H9 (cell line): ENCODE data around the gene METTL1. TPM values are rescaled to one million over a fixed set of nuclear protein-coding genes. Genes with fewer than 3 reads are reported as not detected.
A peak's percentile ranks its signal among the peaks of the same experiment; 100 is the strongest.

Experiments used
- DNase-seq: peaks from one replicate; pipeline ENCODE4 v3.0.0-alpha.2; 2017
- H2AFZ ChIP-seq: one replicate; pipeline ENCODE4 v1.6.1; 2013; ENCODE audit warnings: mild to moderate bottlenecking, low read length, control low read depth, moderate library complexity
- H2AK5ac ChIP-seq: 2 replicates; pipeline ENCODE4 v1.6.1; 2013; ENCODE audit warnings: low read length, control low read depth, mixed read lengths; ENCODE audit not compliant: insufficient read length
- H2BK120ac ChIP-seq: one replicate; pipeline ENCODE4 v1.6.1; 2013; ENCODE audit warnings: low read depth, mild to moderate bottlenecking, low read length, control low read depth, inconsistent platforms; ENCODE audit not compliant: poor library complexity, severe bottlenecking
- H2BK12ac ChIP-seq: 2 replicates; pipeline ENCODE4 v1.6.1; 2013; ENCODE audit warnings: low read length, control low read depth, mixed read lengths, low read depth; ENCODE audit not compliant: insufficient read length
- H2BK15ac ChIP-seq: 2 replicates; pipeline ENCODE4 v1.6.1; 2013; ENCODE audit warnings: low read depth, low read length, control low read depth
- H2BK20ac ChIP-seq: one replicate; pipeline ENCODE4 v1.6.1; 2013; ENCODE audit warnings: low read depth, mild to moderate bottlenecking, low read length, control low read depth, inconsistent platforms; ENCODE audit not compliant: poor library complexity, severe bottlenecking
- H2BK5ac ChIP-seq: 2 replicates; pipeline ENCODE4 v1.6.1; 2013; ENCODE audit warnings: low read length, control low read depth, mixed read lengths; ENCODE audit not compliant: insufficient read length
- H3K14ac ChIP-seq: 2 replicates; pipeline ENCODE4 v1.6.1; 2013; ENCODE audit warnings: low read length, control low read depth; ENCODE audit not compliant: insufficient read depth
- H3K18ac ChIP-seq: 2 replicates; pipeline ENCODE4 v1.6.1; 2013; ENCODE audit warnings: low read depth, mild to moderate bottlenecking, mixed read lengths, low read length, control low read depth; ENCODE audit not compliant: insufficient read length
- H3K23ac ChIP-seq: 2 replicates; pipeline ENCODE4 v1.6.1; 2013; ENCODE audit warnings: low read length, control low read depth, mixed read lengths, low read depth; ENCODE audit not compliant: insufficient read length
- H3K23me2 ChIP-seq: 2 replicates; pipeline ENCODE4 v1.6.1; 2013; ENCODE audit warnings: low read depth, mild to moderate bottlenecking, mixed read lengths, low read length, control low read depth; ENCODE audit not compliant: insufficient read length, poor library complexity, severe bottlenecking
- H3K27ac ChIP-seq: 2 replicates; pipeline ENCODE4 v1.5.1; 2013; ENCODE audit warnings: low read length, control low read depth, mixed read lengths, low read depth; ENCODE audit not compliant: insufficient read length
- H3K27me3 ChIP-seq: 2 replicates; pipeline ENCODE4 v1.6.1; 2013; ENCODE audit warnings: low read length, control low read depth, inconsistent platforms; ENCODE audit not compliant: insufficient read depth
- H3K4ac ChIP-seq: 2 replicates; pipeline ENCODE4 v1.6.1; 2013; ENCODE audit warnings: low read depth, mild to moderate bottlenecking, control low read depth, inconsistent platforms, low read length, moderate library complexity
- H3K4me1 ChIP-seq: 2 replicates; pipeline ENCODE4 v1.6.1; 2013; ENCODE audit warnings: low read length, control low read depth, inconsistent platforms; ENCODE audit not compliant: insufficient read depth
- H3K4me2 ChIP-seq: 2 replicates; pipeline ENCODE4 v1.6.1; 2013; ENCODE audit warnings: low read length, control low read depth, mixed read lengths; ENCODE audit not compliant: insufficient read length, insufficient read depth
- H3K56ac ChIP-seq: 2 replicates; pipeline ENCODE4 v1.6.1; 2013; ENCODE audit warnings: low read depth, mild to moderate bottlenecking, mixed read lengths, low read length, control low read depth; ENCODE audit not compliant: insufficient read length
- H3K79me1 ChIP-seq: 2 replicates; pipeline ENCODE4 v1.6.1; 2013; ENCODE audit warnings: low read depth, mild to moderate bottlenecking, moderate library complexity, low read length, control low read depth, inconsistent platforms; ENCODE audit not compliant: insufficient read depth, poor library complexity, severe bottlenecking
- H3K79me2 ChIP-seq: 2 replicates; pipeline ENCODE4 v1.6.1; 2013; ENCODE audit warnings: low read length, control low read depth, inconsistent platforms; ENCODE audit not compliant: insufficient read depth
- H3K9ac ChIP-seq: 2 replicates; pipeline ENCODE4 v1.6.1; 2013; ENCODE audit warnings: low read length, control low read depth, mixed read lengths; ENCODE audit not compliant: insufficient read length; ENCODE audit errors: extremely low read depth
- H3K9me3 ChIP-seq: one replicate; pipeline ENCODE4 v1.6.1; 2013; ENCODE audit warnings: low read depth, low read length, inconsistent platforms; ENCODE audit not compliant: control insufficient read depth
- H3T11ph ChIP-seq: one replicate; pipeline ENCODE4 v1.6.1; 2013; ENCODE audit warnings: mild to moderate bottlenecking, low read length, control low read depth, inconsistent platforms
- H4K20me1 ChIP-seq: one replicate; pipeline ENCODE4 v1.6.1; 2013; ENCODE audit not compliant: control insufficient read depth, insufficient read length, insufficient read depth
- H4K5ac ChIP-seq: 2 replicates; pipeline ENCODE4 v1.6.1; 2013; ENCODE audit warnings: low read depth, mild to moderate bottlenecking, mixed read lengths, low read length, control low read depth; ENCODE audit not compliant: insufficient read length
- H4K8ac ChIP-seq: replicated peaks from 2 replicates; pipeline ENCODE4 v1.6.1; 2013; ENCODE audit warnings: low read length, control low read depth, mixed read lengths, low read depth; ENCODE audit not compliant: insufficient read length
- H4K91ac ChIP-seq: 2 replicates; pipeline ENCODE4 v1.6.1; 2013; ENCODE audit warnings: low read depth, mild to moderate bottlenecking, moderate library complexity, mixed read lengths, low read length, control low read depth; ENCODE audit not compliant: insufficient read length
- H3K27ac Mint-ChIP-seq, 3 experiments: 2 replicates in 2 of 3; 3 replicates in 1 of 3; pipeline ENCODE4 v1.8.0; 2020 to 2021; ENCODE audit warnings: mixed read lengths in 3 of 3, mild to moderate bottlenecking in 1 of 3, moderate library complexity in 1 of 3
- H3K27me3 Mint-ChIP-seq: 2 replicates; pipeline ENCODE4 v1.8.0; 2021; ENCODE audit warnings: low read depth, mild to moderate bottlenecking, moderate library complexity, mixed read lengths
- H3K36me3 Mint-ChIP-seq, 3 experiments: 2 replicates in 2 of 3; 3 replicates in 1 of 3; pipeline ENCODE4 v1.8.0; 2020 to 2021; ENCODE audit warnings: low read depth in 3 of 3, mixed read lengths in 3 of 3; ENCODE audit not compliant: insufficient read depth in 1 of 3
- H3K4me1 Mint-ChIP-seq, 2 experiments: 2 replicates each; pipeline ENCODE4 v1.8.0; 2020; ENCODE audit warnings: mixed read lengths in 2 of 2
- H3K4me3 Mint-ChIP-seq, 2 experiments: 2 replicates in 1 of 2; 3 replicates in 1 of 2; pipeline ENCODE4 v1.8.0; 2020 to 2021; ENCODE audit warnings: mild to moderate bottlenecking in 2 of 2, mixed read lengths in 2 of 2, moderate library complexity in 1 of 2
- H3K9me3 Mint-ChIP-seq, 2 experiments: 2 replicates in 1 of 2; 3 replicates in 1 of 2; pipeline ENCODE4 v1.8.0; 2020; ENCODE audit warnings: mild to moderate bottlenecking in 2 of 2, mixed read lengths in 2 of 2, moderate library complexity in 1 of 2
- WGBS: extraction: QIAGEN DNeasy Blood & Tissue Kit; methylation state at CpG from one replicate; pipeline ENCODE4 v1.1.7; 2013; ENCODE audit warnings: missing lambda C conversion rate, low lambda C conversion rate, mixed read lengths; ENCODE audit not compliant: insufficient read length; ENCODE audit errors: extremely low coverage; 5-methylcytosine and 5-hydroxymethylcytosine counted together
- total RNA-seq: library from RNA; stranded (reverse); gene quantifications from 2 replicates; pipeline ENCODE4 v1.2.1, GENCODE V29; 2021
- TF ChIP-seq, protein P1 (sequence below): fragments of 200-600 bp; sonication (generic); conservative IDR thresholded peaks from 3 replicates; pipeline ENCODE4 v1.8.0; 2021; ENCODE audit warnings: antibody characterized with exemption, mild to moderate bottlenecking

The METTL1 gene
- total RNA-seq, 1 experiment from 2014 or later, result 58.4 TPM

DNA sequence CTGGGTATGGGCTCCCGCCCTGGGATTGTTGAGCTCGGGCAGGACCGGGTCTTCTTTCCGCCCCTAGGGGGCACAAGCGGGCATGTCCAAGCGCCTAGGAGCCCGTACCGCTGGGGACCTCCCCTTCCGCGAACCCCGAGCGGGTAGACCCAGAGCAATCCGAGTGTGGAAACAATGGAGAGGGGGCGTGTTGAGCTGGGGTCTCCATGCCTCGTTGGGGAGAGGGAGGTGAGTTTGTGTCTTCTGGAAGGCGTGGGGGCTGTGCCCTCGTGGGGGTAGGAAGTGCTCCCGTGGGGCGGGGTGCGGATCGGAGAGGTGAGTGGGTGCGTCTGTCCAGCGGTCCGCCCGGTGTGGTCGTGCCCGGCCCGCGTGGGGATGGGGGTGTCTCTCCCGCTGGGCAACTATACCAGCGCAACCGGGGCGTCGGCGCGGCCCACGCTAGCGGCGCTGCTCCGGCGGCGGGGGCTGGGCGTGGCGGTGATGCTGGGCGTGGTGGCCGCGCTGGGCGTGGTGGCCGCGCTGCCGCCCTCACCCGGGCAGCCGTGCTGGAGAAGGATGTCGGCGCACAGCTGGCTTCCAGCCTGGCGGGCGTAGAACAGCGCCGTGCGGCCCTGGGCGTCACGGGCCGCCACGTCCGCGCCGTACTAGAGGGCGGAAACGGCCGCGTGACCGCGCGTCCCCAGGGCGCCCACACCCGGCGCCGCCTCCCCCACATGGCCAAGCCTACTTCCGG is 45.6 kb downstream of the METTL1 start:
- Mint-ChIP-seq H3K36me3 (peaks cover 0 to 6% (median 2%) of the 10 kb centered on the region in 3 experiments; a peak in 3 of 7 replicates), H3K4me1 (peaks cover 12 to 17% of the 10 kb centered on the region in 2 experiments), H3K27me3 (peaks cover 80% of the 10 kb centered on the region), H3K9me3 (no peaks in the 10 kb centered on the region; a peak in 1 of 5 replicates), H3K27ac (no peak overlapping the region; a peak in 1 of 7 replicates), H3K4me3 (peak overlapping the region; percentile 78 to 92)
- Histone ChIP-seq H4K8ac (no peak overlapping the region), H3K27ac (no peak overlapping the region), H3K4ac (no peak overlapping the region), H2BK12ac (no peak overlapping the region), H2AFZ (no peak overlapping the region), H4K91ac (no peak overlapping the region), H2BK5ac (no peak overlapping the region), H3K79me2 (no peaks in the 10 kb centered on the region), H4K5ac (no peak overlapping the region), H3K79me1 (no peaks in the 10 kb centered on the region), H3K27me3 (peaks cover 20% of the 10 kb centered on the region; the same call in 1 of the 2 replicates), H2BK20ac (no peak overlapping the region), H3K56ac (no peak overlapping the region), H2BK120ac (no peak overlapping the region), H4K20me1 (no peaks in the 10 kb centered on the region), H3T11ph (no peak overlapping the region), H2BK15ac (no peak overlapping the region; the same call in 1 of the 2 replicates), H3K18ac (no peak overlapping the region), H3K23ac (no peak overlapping the region), H3K23me2 (peaks cover 14% of the 10 kb centered on the region), H2AK5ac (no peak overlapping the region), H3K4me1 (no peaks in the 10 kb centered on the region; the same call in 1 of the 2 replicates), H3K14ac (no peak overlapping the region), H3K4me2 (peak overlapping the region; percentile 96), H3K9ac (no peak overlapping the region), H3K9me3 (no peaks in the 10 kb centered on the region)
- WGBS, result no CpG with 5 or more reads among the region's 79 CpGs
- TF ChIP-seq, protein P1, sequence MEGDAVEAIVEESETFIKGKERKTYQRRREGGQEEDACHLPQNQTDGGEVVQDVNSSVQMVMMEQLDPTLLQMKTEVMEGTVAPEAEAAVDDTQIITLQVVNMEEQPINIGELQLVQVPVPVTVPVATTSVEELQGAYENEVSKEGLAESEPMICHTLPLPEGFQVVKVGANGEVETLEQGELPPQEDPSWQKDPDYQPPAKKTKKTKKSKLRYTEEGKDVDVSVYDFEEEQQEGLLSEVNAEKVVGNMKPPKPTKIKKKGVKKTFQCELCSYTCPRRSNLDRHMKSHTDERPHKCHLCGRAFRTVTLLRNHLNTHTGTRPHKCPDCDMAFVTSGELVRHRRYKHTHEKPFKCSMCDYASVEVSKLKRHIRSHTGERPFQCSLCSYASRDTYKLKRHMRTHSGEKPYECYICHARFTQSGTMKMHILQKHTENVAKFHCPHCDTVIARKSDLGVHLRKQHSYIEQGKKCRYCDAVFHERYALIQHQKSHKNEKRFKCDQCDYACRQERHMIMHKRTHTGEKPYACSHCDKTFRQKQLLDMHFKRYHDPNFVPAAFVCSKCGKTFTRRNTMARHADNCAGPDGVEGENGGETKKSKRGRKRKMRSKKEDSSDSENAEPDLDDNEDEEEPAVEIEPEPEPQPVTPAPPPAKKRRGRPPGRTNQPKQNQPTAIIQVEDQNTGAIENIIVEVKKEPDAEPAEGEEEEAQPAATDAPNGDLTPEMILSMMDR, result peak; percentile 90
- DNase-seq, result peak; percentile 93
